C1 segment of cervical spinal cord (tissue), 14 donors: ENCODE measurements around the gene DYNLL1.
"Not testable (repeated sequence)": the region's sequence is repeated elsewhere in the genome, so short reads cannot be mapped to it uniquely, and the experiment has no call there.

Experiments
- DNase-seq, 14 donors: peaks; one replicate each; lab custom pipeline; 2025; lab: John Stamatoyannopoulos, UW

The DYNLL1 gene

DNA sequence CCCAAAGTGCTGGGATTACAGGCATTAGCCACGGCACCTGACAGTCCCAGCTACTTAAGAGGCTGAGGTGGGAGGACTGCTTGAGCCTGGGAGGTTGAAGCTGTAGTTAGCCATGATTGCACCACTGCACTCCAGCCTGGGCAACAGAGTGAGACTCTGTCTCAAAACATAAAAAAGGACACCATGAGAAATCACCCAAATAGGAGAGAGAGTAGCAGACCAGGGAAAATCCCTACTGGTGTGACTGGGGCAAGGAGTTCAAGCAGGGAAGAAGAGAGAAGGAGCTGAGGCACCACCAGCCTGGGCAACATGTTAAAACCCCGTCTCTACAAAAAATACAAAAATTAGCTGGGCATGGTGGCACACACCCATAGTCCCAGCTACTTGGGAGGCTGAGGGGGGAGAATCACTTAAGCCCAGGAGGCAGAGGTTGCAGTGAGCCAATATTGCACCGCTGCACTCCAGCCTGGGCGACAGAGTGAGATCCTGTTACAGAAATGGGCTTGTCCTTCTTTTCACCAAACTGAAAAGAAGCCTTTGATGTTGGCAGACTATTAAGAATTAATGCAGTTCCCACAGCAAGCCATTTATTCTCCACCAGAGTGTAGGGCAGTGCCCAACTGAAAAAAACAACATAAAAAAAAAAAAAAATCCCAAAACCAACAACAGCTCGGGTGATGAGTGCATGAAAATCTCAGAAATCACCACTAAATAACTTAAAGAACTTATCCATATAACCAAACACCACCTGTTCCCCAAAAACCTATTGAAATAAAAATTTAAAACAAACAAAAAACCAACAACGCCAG lies 21.9 kb upstream of the DYNLL1 start:
- DNase-seq, result no peak

DNA sequence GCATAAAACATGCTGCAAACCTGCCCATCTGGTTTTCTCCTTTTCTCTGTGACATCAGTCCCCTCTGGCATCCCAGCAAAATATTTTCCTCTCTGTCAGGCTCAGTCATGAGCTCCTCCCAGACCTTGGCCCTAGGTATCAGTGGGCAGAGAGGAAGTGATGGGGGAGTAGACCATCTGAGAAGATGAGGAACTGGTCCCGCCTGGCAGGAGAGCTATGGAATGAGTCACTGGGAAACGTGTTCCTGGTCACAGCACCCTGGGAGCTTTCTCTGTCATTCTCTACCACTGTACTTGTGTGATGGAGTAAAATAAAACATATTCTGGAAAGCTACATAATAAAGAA lies 21.3 kb upstream of the DYNLL1 start:
- DNase-seq, result peak in 4 of 14 donors; percentile 7 to 27 (median 17)

DNA sequence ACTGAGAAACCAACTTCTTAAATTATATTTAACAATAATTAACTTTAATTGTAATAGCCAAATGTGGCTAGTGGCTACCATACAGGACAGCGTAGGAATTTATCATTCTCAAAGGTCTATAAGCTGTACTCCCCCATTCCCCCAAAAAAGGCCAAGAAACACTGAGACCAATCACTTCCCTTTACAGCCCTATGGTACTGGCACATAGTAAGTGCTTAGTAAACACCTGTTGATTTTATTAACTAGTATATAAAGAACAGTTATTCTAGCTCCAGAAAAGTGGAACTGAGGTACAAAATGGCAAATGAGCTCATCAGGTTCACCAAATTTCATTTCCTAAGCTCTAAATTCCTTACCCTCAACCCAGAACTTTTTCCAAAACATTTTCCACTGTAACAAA lies 20.3 kb upstream of the DYNLL1 start:
- no peak for DNase-seq

DNA sequence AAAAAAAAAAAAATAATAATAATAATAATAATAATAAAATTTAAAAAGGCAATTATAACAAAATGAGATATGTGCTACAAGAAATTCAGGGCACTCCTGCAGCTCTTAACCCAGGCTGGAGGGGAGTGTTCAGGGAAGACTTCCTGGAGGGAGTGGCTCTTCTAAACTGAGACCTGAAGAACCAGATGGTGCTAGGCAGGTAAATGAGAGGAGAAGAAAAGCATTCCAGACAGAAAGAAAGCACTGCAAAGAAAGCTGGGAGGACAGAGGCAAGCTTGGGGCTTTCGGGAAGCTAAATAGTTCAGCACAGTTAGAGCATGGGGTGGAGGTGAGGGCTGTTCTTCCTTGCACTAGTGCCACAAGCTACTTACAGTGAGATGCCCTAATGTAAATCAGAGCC lies 16.5 kb upstream of the DYNLL1 start:
- DNase-seq, result no peak

DNA sequence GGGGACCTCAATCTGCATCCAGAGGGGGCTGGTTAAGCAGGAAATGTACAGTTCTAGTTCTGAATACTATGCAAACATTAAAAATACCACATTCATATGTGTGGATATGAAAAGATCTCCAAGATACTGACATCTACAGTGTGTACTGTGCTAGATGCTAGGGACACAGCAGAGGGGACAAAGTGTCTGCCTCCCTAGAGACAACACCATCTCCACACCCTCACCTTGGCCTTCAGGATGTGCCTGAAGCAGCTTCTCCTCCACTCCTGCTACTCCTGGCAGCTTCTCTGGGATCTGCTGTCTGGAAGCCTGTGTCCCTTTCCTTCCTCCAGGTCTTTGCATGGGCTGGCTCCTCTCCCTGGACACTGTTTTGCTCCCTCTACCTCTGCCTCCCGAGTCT lies 15.7 kb upstream of the DYNLL1 start:
- DNase-seq, result no peak

DNA sequence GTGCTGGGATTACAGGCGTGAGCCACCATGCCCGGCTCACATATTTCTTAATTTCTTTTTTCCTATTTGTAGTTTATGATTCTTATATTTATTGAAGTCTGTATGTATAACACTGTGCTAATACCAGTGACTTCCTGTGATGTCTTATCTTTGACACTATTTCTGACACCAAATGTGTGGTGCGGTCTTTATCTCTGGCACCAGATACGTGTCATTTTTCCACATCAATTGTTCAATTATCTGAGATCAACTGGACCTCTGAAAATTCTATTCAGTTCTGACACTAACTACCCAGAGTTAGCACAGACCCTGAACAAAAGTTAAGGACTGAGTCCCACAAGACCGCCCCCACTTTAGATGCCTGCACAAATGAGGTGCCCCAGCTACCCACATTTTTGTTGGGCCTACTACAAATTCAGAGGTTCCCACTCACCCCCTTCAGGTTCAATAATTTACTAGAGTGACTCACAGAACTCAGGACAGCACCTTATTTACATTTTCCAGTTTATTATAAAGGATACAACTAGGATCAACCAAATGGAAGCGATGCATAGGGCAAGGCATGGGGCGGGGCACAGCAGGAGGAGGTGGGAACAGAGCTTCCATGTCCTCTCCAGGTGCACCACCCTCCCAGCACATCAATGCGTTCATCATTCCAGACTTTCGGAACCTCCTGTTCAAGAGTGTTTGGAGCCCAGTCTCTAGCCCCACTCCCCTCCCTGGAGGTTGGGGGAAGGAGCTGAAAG lies 14.7 kb upstream of the DYNLL1 start:
- no peak for DNase-seq

DNA sequence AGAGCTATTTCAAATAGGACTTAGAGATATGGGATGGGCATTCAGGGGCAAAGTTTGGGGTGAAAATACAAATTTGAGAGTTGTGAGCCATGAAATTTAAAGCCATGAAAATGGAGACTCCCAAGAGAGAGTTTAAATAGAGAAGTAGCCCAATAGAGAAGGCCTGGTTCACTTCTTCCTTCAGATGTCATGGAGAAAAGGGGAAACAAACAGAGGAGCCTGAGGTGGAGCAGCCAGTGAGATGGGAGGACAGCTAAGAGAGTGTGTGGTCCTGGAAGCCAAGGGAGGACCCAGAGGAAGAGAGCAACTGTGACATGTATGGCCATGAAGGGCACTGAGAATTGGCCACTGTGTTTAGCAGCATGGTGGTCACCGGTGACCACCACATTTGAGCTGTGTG lies 12.3 kb upstream of the DYNLL1 start:
- DNase-seq, result no peak

DNA sequence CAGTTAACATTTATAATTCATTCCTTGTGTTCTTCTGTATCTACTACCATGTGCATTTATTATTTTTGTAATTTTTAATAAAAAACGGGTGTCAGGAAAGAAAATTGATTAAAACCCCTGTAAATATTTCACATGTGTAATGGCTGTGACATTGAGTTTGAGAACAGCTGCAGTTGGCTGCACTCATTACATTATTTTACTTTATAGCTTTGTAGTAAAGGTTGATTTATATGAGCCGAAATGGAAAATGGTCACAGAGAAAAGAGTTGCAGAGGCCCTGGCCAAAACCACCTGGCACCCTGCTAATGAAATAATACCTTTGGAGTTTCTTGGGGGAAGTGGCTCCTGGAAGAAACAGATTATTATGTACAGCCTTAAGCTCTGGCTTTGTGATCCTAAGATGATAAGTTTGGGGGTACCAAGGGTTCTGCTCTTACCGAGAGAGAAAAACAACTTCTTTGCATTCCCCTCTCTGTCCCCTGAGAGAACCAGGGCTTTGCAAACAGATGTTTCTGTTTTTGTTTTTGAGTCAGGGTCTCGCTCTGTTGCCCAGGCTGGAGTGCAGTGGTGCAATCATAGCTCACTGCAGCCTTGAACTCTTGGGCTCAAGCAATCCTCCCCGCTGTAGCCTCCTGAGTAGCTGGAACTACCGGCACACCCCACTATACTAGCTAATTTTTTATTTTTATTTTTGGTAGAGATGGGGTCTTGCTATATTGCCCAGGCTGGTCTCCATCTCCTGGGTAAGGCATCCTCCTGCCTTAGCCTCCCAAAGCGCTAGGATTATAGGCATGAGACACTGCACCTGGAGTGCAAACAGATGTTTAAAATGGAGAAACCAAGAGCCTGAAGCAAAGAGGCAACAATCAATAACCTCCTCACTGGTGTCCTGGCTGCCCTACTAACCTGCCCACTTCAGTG lies 9.7 kb upstream of the DYNLL1 start:
- DNase-seq, result no peak

DNA sequence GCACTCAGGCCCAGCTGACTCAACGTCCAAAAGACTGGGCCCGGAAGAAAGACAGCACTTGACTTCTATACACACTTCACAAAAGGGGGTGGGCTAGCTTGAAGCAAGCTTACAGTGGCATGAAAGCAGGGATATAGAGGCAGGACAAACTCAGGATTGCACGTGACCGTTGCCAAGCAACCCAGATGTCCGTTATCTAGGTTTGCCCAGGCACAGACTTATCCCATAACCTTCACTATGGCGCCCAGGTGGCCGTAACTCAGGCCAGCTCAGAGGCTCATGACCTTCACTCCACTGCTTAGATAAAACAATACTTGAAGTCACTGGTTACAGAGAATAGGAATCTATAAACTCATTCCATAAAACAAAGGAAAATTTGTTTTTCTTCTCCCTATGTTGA lies 8.4 kb upstream of the DYNLL1 start:
- not testable (repeated sequence) for DNase-seq

DNA sequence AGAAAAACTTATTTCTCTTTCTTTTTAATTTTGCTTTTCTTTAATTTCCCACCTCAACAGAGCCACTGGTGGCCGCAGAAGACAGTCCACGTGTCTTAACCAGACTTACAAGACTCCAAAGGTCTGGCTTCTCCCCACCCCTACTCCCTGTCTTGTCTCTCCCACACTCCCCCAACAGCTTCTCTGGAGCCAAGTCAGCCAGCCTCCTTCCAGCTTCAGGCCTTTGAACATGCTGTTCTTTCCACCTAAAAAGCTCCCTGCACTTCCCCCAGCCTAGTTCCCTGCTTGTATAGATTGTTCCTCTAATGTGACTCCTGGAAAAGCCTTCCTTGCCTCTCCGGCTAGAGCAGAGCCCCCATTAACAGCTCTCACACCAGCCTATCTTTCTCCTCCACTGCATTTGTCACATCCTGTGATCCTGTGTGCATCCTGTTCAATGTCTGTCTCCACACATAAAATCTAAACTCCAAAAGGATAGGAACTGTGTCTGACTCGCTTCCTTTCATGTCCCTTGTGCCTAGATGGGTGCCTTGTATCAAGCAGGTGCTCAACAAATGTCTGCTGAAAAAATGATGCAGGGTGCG lies 7.8 kb upstream of the DYNLL1 start:
- peak in 6 of 14 donors; percentile 5 to 32 (median 12) for DNase-seq

DNA sequence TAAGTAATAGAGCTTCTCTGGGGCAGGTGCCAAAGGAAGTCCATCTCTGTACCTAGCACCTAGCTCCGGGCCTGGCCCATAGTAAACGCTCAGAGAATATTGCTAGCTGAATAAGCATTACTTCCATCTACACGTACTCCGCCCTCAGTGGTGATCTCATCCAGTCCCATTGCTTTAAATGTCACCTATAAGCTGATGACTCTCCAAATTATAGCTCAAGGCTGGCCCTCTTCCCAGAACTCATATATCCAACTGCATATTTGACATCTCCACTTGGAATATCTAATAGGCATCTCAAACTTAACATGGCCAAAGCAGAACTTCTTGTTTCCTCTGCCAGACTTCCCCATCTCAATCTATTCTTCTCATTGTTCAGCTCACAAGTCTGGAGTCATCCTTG lies 6.9 kb upstream of the DYNLL1 start:
- DNase-seq, result no peak

DNA sequence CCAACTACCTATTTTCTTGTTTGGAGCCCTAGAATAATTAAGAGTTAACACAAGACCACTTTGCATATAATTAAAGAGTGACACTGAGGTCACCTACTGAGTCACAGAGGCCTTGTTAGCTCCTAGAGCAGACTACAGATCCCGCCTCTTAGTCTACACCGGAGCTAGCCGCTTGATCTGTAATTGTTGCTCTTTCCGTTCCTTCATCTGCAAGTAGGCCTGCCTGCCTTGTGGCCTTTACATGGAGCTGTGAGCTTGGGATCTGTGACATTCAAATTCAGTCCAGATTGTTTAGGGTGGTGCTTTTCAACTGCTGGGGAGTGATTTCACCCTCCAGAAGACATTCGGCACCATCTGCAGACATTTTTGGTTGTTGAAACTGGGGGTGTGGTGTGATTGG lies 5.6 kb upstream of the DYNLL1 start:
- DNase-seq, result no peak

DNA sequence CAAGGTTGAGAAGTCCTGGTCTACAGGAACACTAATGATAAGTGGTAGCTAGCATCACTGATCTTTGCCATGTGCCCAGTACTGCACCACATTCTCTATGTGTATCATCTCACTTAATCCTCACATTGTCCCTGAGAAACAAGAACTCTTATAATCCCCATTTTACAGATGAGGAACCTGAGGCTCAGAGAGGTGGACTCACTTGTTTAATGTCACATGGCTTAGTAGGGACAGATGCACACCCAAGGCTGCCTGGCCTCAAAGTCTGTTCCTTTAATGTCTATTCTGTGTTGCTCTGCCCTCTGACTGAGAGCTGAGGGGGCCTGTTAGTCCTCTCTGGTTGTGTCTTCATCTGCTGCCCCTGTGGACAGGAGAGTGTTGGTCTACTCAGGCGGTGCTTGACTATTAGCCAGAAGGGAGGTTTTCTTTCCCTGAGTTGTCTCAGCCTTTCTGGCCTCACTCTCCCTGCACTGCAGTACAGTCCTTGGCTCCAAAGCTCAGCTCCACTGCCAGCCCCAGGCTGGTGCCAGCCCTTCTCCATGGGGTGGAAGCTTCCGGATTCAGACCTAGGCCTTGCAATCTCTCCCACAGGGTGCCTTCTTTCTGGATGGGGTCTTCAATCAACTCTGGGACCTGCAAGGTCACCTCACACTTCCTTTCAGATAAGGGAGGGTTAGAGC lies 4.9 kb upstream of the DYNLL1 start:
- peak in 7 of 14 donors; percentile 7 to 49 (median 22) for DNase-seq

DNA sequence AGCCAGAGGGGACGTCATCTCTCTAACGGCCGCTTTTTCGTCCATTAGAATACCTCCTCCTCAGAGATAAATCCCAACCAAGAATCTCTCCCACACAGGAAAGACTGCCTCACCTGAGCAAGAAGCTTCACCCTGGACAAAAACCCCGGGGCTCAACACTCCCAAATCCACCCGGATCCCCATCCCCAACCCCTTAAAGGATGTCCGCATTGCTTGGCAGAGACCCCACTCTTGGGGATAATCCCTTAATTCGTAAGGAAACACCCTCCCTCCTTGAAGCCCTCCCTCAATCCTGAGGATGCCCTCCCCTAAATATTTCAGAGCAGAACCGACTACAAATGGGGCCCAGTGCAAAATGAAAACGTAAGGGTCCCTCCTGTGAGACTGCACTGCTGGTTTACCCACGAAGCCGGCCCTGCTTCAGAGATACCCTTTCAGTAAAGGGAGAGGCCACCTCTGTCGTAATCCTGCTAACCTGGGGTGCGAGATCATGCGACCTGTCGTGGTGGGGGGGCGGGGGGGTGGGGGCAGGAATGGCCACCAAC lies 655 bp upstream of the DYNLL1 start:
- DNase-seq, result peak in 1 of 14 donors; percentile 44

DNA sequence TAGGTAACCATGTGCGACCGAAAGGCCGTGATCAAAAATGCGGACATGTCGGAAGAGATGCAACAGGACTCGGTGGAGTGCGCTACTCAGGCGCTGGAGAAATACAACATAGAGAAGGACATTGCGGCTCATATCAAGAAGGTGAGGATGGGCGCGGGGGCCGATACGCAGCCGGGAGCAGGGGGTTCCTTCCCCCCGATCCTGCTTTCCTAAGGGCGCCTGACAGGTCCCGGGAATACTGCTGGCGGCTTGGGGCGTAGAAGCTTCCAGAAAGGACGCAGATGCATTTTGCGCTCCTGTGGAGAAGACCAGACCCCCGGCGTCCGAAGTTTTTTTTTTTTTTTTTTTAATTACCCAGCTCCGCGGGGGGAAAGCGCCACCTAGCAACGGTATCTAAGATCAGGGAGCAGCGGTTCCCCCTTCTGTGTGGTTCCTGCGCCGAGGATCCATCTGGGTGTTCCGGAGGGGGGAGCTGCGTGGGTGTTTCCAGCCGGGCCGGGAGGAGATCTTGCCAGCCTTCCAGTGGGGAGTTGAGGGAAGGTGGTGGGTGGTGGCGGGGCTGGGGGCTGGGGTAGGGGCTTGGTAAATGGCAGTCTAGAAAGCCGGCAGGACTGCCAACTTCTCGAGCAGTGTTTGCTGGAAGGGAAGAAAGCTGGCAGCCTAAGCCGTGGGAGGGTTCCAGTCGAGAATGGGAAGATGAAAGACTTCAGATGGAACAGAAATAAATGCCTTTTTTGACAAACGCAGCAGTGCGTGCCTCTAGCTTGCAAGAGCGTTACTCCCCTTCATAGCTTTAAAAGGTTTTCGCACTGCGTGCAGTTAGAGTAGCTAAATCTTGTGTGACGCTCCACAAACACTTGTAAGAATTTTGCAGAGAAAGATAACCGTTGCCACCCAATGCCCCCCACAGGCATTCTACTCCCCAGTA lies 764 bp downstream of the DYNLL1 start:
- DNase-seq, result peak in 13 of 14 donors; percentile 3 to 86 (median 64)

DNA sequence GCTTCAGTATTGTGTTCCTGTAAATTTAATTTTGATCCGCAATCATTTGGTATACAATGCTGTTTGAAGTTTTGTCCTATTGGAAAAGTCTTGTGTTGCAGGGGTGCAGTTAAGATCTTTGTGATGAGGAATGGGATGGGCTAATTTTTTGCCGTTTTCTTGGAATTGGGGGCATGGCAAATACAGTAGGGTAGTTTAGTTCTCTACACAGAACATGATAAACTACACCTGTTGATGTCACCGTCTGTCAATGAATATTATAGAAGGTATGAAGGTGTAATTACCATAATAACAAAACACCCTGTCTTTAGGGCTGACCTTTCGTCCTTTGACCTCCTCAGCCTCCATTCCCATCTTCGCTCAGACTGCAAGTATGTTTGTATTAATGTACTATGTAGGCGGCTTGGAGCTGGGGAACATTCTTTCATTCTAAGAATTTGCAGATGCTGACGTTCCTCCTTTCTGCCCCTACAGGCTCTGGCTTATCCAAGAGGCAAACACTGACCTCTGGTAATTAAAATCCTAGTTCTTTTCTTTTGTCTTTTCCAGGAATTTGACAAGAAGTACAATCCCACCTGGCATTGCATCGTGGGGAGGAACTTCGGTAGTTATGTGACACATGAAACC lies 1.7 kb downstream of the DYNLL1 start:
- no peak for DNase-seq

DNA sequence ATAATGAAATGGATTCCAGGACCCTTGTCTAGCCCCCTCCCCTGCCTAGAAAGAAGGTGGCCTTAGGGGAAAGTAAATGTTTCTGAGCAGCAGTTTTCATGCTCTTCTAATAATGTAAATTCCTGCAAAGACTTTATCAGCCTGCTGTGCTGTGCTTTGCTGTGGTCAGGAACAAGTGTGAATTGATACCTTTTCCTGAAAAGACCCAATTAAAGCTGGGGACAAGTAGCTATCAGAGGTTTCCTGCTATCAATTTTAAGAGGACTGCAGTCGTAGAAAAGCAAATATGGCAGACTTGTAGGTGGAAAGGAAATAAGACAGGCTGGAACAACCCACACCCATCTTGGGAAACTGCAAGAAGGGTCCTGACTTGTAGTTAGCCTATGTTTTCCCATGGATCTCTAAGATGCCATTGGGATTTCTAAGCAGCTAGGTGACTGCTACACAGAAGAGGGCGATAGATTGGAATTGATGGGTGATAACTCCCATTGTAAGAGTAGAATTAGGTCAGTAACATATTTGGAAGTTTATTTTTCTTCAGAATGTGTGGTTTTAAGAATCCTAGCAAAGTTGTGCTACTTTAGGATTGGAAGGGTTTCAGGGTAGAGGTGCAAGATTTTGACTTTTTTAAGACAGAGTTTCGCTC lies 3.1 kb downstream of the DYNLL1 start:
- no peak for DNase-seq

DNA sequence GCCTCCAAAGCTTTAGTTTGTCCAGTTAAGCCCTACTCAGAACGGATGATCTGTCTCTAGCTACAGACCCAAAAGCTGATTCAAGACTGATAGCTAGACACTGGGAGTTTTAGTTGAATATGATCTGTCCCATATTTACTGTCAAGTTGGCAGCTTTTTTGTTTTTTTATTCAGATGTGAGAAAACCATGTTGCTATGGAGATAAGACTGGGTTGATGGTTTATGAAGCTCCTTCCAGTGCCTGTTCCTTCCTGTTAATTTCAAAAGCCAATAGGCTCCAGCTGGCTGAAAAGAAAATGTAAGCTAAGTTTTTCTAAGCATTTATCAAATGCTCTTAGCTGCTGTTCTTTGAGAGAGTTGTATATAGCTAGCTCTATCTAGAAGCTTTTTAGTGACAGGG lies 4.7 kb downstream of the DYNLL1 start:
- DNase-seq, result no peak

DNA sequence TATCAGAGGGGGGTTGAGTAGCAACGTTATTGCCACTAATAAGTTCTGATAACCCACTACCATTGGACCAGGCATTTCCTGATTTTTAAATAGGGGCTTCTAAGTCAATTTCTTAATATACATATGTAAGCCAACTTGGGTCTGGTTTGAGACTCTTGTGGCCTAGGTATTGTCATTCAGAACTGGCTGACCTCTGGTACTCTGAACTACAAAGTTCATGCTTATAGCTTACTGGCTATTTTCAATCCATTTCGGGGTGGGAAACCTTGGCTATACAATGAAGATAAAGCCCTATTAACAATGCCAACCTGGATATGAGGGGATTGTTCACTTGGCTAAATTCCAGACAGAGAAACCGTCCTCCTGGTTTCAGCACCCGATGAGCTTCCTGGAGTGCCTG lies 8.7 kb downstream of the DYNLL1 start:
- no peak for DNase-seq
